Pons (tissue), 1 donor: Measurements from ENCODE around the gene PRUNE2.

Source experiments
- DNase-seq: peaks from one replicate; pipeline ENCODE4 v3.0.0-alpha.2; 2016; ENCODE audit warnings: low spot score

Gene PRUNE2

GRCh38 chr9:76901801-76902200 lies 4.1 kb downstream of the PRUNE2 start:
- DNase-seq: no peak

GRCh38 chr9:76900884-76901440 lies 5.0 kb downstream of the PRUNE2 start:
- no peak for DNase-seq

- DNase-seq: no peak
Observed at GRCh38 chr9:76898786-76899185, 7.1 kb downstream of the PRUNE2 start.

GRCh38 chr9:76897804-76898525 lies 7.9 kb downstream of the PRUNE2 start:
- no peak for DNase-seq

GRCh38 chr9:76896035-76896434 lies 9.9 kb downstream of the PRUNE2 start:
- no peak for DNase-seq

GRCh38 chr9:76895186-76895585 lies 10.7 kb downstream of the PRUNE2 start:
- no peak for DNase-seq

GRCh38 chr9:76894198-76894597 lies 11.7 kb downstream of the PRUNE2 start:
- peak; percentile 86 for DNase-seq

- DNase-seq: peak; percentile 99
Observed at GRCh38 chr9:76893395-76893932, 12.4 kb downstream of the PRUNE2 start.

- no peak for DNase-seq
Observed at GRCh38 chr9:76891874-76892273, 14.0 kb downstream of the PRUNE2 start.

GRCh38 chr9:76891279-76891678 lies 14.6 kb downstream of the PRUNE2 start:
- no peak for DNase-seq

- no peak for DNase-seq
Observed at GRCh38 chr9:76887951-76888350, 18.0 kb downstream of the PRUNE2 start.

- DNase-seq: no peak
Observed at GRCh38 chr9:76887003-76887821, 18.7 kb downstream of the PRUNE2 start.

GRCh38 chr9:76886318-76886717 lies 19.6 kb downstream of the PRUNE2 start:
- DNase-seq: no peak

- DNase-seq: no peak
Observed at GRCh38 chr9:76884823-76885222, 21.1 kb downstream of the PRUNE2 start.

- no peak for DNase-seq
Observed at GRCh38 chr9:76883341-76883855, 22.5 kb downstream of the PRUNE2 start.

- DNase-seq: no peak
Observed at GRCh38 chr9:76882686-76883085, 23.2 kb downstream of the PRUNE2 start.

- DNase-seq: no peak
Observed at GRCh38 chr9:76880210-76880609, 25.7 kb downstream of the PRUNE2 start.

GRCh38 chr9:76878933-76879332 lies 27.0 kb downstream of the PRUNE2 start:
- no peak for DNase-seq

GRCh38 chr9:76877961-76878360 lies 28.0 kb downstream of the PRUNE2 start:
- DNase-seq: no peak

- DNase-seq: no peak
Observed at GRCh38 chr9:76876098-76876497, 29.8 kb downstream of the PRUNE2 start.

GRCh38 chr9:76873821-76874220 lies 32.1 kb downstream of the PRUNE2 start:
- DNase-seq: no peak

GRCh38 chr9:76873056-76873792 lies 32.7 kb downstream of the PRUNE2 start:
- DNase-seq: peak; percentile 91
